Measurements from ENCODE around the gene COL9A3. TPM values are rescaled to one million over a fixed set of nuclear protein-coding genes. Genes with fewer than 3 reads are reported as not detected.

Gene COL9A3
- total RNA-seq, 1 experiment from 2014 or later = not detected

DNA sequence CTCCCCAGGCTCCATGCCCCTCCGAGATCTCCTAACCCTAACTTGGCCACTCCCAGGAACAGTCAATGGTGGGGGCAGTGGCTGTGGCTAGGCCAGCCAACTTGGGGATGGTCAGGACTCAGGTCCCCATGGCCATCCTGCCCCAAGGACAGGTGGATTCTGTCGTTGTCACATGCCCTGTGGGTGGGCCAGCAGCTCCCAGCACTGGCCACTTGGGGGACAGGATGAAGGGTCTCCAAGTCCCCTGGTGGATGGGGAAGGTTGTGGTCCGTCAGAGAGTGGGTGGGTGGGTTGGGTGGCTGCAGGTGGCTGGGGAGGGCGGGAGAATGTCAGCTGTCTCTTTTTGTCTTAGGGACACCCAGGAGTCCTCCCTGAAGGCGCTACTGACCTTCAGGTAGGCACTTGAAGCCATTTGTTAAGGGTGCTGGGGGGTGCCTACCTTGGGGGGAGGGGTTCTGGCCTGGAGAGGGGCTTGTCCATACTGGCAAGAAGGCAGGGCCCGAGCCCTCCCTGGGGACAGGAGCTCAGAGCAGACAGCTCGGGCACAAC lies 5.5 kb downstream of the COL9A3 start:
- TF ChIP-seq CTCF (IDR thresholded peaks at IDR 0.05; ENCODE audit: unreplicated experiment) = no peak
- no TSS peak for BruUV-seq (replicated peaks)
- Mint-ChIP-seq H3K27me3 (ENCODE audit: insufficient read depth, unreplicated experiment) (no peaks in the 10 kb centered on the region), H3K36me3 (ENCODE audit: insufficient read depth, unreplicated experiment) (no peaks in the 10 kb centered on the region), H3K4me3 (ENCODE audit: unreplicated experiment) (no peak overlapping the region), H3K27ac (ENCODE audit: low read depth, unreplicated experiment) (no peak overlapping the region), H3K9me3 (ENCODE audit: unreplicated experiment) (no peaks in the 10 kb centered on the region), H3K4me1 (ENCODE audit: insufficient read depth, unreplicated experiment) (peaks cover 7% of the 10 kb centered on the region)
- ChIA-PET POLR2A (interaction anchor here (0.9 to 1.0 kb wide), 2 partner anchors 37 to 71 kb away, joined by 3 to 4 read pairs; no protein-coding TSS in a partner anchor), CTCF (interaction anchor here (0.7 to 2.3 kb wide), 10 partner anchors 11 to 97 kb away, joined by 3 to 14 read pairs (median 4); no protein-coding TSS in a partner anchor)
- intact Hi-C loops (cut with micrococcal nuclease) = loop anchor here (1.0 to 5.0 kb wide), 2 partner anchors 40 to 187 kb away; partner anchors contain the start of gene TCFL5
- no peak for DNase-seq (ENCODE audit: unreplicated experiment)

DNA sequence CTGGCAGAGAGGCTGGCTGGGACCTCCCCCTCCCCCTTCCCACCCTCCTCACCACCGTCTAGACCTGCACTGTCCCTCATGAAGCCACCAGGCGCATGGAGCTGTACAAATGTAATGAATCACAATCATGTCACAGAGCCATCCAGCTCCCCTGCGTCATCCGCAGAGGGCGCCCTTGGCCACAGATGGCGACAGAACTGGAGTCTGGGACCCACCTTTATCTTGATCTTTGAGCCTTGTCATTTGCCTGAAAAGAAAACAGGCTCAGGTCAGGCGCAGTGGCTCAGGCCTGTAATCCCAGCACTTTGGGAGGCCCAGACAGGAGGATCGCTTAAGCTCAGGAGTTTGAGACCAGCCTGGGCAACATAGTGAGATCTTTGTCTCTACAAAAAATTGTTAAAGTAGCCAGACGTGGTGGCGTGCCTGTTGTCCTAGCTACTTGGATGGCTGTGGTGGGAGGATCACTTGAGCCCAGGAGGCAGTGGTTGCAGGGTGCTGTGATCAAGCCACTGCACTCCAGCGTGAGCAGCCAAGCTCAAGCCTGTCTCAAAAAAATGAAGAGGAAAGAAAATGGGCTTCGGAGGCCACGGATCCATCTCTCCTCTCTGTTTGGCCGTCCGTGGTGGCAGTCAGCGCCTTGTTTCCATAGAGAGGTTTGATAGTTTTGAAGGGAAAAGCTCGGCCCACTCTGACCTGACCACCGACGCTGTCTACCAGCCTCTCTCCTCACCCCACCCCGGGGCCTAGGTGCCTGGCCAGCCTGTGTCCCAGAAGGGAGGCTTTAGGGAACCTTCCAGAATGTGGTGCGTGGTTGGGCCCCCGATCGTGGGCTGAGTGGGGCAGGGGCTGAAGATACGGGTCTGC lies 6.2 kb downstream of the COL9A3 start:
- peak; percentile 66 for DNase-seq (ENCODE audit: unreplicated experiment)
- peak; percentile 49 for TF ChIP-seq CTCF (IDR thresholded peaks at IDR 0.05; ENCODE audit: unreplicated experiment)
- no TSS peak for BruUV-seq (replicated peaks)
- intact Hi-C loops (cut with micrococcal nuclease) = loop anchor here (1.0 to 5.0 kb wide), 2 partner anchors 39 to 186 kb away; partner anchors contain the start of gene TCFL5
- H3K36me3 Mint-ChIP-seq (ENCODE audit: insufficient read depth, unreplicated experiment) = no peaks in the 10 kb centered on the region
- POLR2A ChIA-PET = interaction anchor here (0.6 to 1.0 kb wide), 3 partner anchors 37 to 70 kb away, joined by 3 to 4 read pairs (median 3); partner anchors contain the start of gene TCFL5
- no peak overlapping the region for H3K27ac Mint-ChIP-seq (ENCODE audit: low read depth, unreplicated experiment)
- CTCF ChIA-PET = interaction anchor here (0.6 to 2.3 kb wide), 12 partner anchors 10 to 99 kb away, joined by 3 to 14 read pairs (median 4); no protein-coding TSS in a partner anchor
- H3K4me1 Mint-ChIP-seq (ENCODE audit: insufficient read depth, unreplicated experiment) = peaks cover 7% of the 10 kb centered on the region
- no peaks in the 10 kb centered on the region for H3K27me3 Mint-ChIP-seq (ENCODE audit: insufficient read depth, unreplicated experiment)
- no peaks in the 10 kb centered on the region for H3K9me3 Mint-ChIP-seq (ENCODE audit: unreplicated experiment)
- H3K4me3 Mint-ChIP-seq (ENCODE audit: unreplicated experiment) = no peak overlapping the region

DNA sequence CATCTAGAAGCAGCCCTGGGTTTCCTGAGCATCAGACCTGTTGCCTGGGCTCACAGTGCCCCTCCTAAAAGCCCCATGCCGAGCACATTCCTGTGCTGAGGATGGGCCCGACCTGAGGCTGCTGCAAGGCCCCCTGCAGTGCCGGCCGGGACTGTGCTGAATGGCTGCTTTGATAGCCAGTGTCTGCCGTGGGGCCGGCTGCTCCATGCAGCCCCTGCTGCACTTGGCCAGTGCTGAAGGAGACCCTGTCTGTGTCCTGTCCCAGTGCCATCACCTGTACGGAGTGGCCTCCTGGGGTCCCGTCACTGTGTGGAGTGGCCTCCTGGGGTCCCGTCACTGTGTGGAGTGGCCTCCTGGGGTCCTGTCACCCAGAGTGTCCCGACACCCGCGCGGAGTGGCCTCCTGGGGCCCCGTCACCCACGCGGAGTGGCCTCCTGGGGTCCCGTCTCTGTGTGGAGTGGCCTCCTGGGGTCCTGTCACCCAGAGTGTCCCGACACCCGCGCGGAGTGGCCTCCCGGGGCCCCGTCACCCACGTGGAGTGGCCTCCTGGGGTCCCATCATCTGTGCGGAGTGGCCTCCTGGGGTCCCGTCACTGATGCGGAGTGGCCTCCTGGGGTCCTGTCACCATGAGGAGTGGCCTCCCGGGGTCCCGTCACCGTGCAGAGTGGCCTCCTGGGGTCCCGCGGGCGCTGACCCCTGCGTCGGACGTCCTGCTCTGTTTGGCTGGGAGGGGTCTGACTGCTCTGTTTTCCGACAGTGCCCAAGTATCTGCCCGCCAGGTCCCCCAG lies 7.0 kb downstream of the COL9A3 start:
- intact Hi-C loops (cut with micrococcal nuclease) = loop anchor here (5.0 kb wide), 1 partner anchor 38 kb away; the partner anchor contains the start of gene TCFL5
- ChIA-PET CTCF (interaction anchor here (0.6 to 2.3 kb wide), 6 partner anchors 15 to 98 kb away, joined by 3 to 14 read pairs (median 4); no protein-coding TSS in a partner anchor), POLR2A (interaction anchor here (0.6 kb wide), 1 partner anchor 38 kb away, joined by 3 read pairs; the partner anchor contains the start of gene TCFL5)
- no peak overlapping the region for H3K4me3 Mint-ChIP-seq (ENCODE audit: unreplicated experiment)
- peaks cover under 1% of the 10 kb centered on the region for H3K4me1 Mint-ChIP-seq (ENCODE audit: insufficient read depth, unreplicated experiment)
- TF ChIP-seq CTCF (IDR thresholded peaks at IDR 0.05; ENCODE audit: unreplicated experiment) = no peak
- no peak overlapping the region for H3K27ac Mint-ChIP-seq (ENCODE audit: low read depth, unreplicated experiment)
- DNase-seq (ENCODE audit: unreplicated experiment) = no peak
- no peaks in the 10 kb centered on the region for H3K9me3 Mint-ChIP-seq (ENCODE audit: unreplicated experiment)
- H3K27me3 Mint-ChIP-seq (ENCODE audit: insufficient read depth, unreplicated experiment) = no peaks in the 10 kb centered on the region
- H3K36me3 Mint-ChIP-seq (ENCODE audit: insufficient read depth, unreplicated experiment) = no peaks in the 10 kb centered on the region
- no TSS peak for BruUV-seq (replicated peaks)

All from MCF 10A (cell line).